ENCODE results near the gene SLC22A1. TPM values are rescaled to one million over a fixed set of nuclear protein-coding genes. Genes with fewer than 3 reads are reported as not detected.

Gene SLC22A1
- total and polyA plus RNA-seq, 2 of the 8 experiments (the other 6 are each of a cell fraction or from before 2014, with no cell fraction given), result 0.12 to 0.45 TPM

GRCh38 chr6:160102956-160103824 lies 18.4 kb upstream of the SLC22A1 start (continued):
- TF ChIP-seq CHD7 (IDR thresholded peaks at IDR 0.05; ENCODE audit: insufficient replicate concordance, low read length) (no peak), CTCF (IDR thresholded peaks at IDR 0.05; ENCODE audit: control extremely low read depth in 1 of 3, insufficient read depth in 1 of 3, low read depth in 1 of 3, low read length in 3 of 3) (peak; percentile 8 to 63 (median 57))
